Measurements from ENCODE around the gene ATP8A1.
"Not testable (repeated sequence)": the region's sequence is repeated elsewhere in the genome, so short reads cannot be mapped to it uniquely, and the experiment has no call there.

Gene ATP8A1

GRCh38 chr4:42656944-42657792, at the start of gene ATP8A1:
Gene ATP8A1 (minus strand): TSS chr4:42657105. CDS start chr4:42656873, 232 bp downstream.
- peak; percentile 94 for DNase-seq

DNA sequence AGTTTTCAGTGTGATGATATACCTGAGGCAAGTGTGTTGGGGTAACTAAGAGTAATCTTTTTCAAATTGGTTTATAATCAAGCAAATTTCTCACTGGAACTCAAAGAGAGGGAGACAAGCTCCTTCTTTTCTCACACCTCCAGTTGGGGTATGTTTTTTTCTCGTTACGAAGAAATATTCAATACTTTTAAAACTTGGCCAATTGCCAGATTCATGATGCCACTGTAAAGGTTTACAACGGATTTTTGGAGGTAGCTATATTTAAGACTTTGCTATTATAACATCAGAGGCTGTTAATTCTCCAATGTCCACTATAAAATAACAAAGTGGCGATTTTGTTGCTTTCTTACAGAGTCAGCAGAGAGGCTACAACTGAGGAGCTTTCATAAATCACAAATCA, 49.2 kb upstream of the ATP8A1 start:
- no peak for DNase-seq

- no peak for DNase-seq
Observed at GRCh38 chr4:42703813-42704212, 46.9 kb upstream of the ATP8A1 start.

GRCh38 chr4:42702895-42703294, 46.0 kb upstream of the ATP8A1 start:
- no peak for DNase-seq

DNA sequence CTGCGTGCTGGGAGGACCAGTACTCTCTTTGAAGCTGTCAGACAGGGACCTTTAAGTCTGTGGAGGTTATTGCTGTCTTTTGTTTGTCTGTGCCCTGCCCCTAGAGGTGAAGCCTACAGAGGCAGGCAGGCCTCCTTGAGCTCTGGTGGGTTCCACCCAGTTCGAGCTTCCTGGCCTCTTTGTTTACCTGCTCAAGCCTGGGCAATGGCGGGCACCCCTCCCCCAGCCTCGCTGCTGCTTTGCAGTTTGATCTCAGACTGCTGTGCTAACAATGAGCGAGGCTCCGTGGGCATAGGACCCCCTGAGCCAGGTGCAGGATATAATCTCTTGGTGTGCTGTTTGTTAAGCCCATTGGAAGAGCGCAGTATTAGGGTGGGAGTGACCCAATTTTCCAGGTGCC, 44.9 kb upstream of the ATP8A1 start:
- DNase-seq = not testable (repeated sequence)

GRCh38 chr4:42690537-42690936, 33.6 kb upstream of the ATP8A1 start:
- no peak for DNase-seq

- DNase-seq = no peak
Observed at GRCh38 chr4:42683393-42683792, 26.5 kb upstream of the ATP8A1 start.

- no peak for DNase-seq
Observed at GRCh38 chr4:42678512-42678911, 21.6 kb upstream of the ATP8A1 start.

- no peak for DNase-seq
Observed at GRCh38 chr4:42676066-42676951, 19.4 kb upstream of the ATP8A1 start.

- DNase-seq = no peak
Observed at GRCh38 chr4:42673082-42673425, 16.1 kb upstream of the ATP8A1 start.

DNA sequence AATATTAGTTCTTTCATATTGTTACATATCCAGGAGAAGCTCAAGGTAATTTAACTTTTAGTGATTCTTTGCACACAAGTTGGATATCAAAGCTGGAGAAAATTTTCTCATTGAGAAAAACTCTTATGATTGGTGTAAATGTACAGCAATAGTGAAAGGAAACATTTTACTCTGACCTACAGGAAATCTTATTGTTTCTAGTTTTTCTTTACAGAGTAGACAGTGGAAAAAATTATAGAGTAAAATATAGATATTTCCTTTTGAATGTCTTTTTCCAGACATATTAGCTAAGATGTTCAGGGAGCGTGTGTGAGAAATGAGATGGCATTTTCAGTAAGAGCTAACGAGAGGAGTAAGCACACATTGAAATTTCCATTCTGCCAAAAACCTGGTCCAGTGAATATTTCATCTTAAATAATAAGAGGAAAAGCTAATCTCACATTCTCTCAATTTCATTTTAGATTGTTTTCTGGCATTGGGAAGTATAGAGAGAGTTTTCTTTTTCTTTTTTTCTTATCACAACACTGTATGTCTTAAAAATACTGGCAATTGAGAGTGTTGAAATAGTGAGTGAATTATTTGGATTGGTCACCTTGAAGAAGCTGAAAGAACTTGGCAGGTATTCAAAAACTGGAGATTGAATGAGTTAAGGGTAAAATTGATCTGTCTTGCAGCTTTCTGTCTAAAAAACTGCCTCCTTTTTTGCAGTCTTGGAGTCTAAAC, 15.6 kb upstream of the ATP8A1 start:
- DNase-seq = no peak

DNA sequence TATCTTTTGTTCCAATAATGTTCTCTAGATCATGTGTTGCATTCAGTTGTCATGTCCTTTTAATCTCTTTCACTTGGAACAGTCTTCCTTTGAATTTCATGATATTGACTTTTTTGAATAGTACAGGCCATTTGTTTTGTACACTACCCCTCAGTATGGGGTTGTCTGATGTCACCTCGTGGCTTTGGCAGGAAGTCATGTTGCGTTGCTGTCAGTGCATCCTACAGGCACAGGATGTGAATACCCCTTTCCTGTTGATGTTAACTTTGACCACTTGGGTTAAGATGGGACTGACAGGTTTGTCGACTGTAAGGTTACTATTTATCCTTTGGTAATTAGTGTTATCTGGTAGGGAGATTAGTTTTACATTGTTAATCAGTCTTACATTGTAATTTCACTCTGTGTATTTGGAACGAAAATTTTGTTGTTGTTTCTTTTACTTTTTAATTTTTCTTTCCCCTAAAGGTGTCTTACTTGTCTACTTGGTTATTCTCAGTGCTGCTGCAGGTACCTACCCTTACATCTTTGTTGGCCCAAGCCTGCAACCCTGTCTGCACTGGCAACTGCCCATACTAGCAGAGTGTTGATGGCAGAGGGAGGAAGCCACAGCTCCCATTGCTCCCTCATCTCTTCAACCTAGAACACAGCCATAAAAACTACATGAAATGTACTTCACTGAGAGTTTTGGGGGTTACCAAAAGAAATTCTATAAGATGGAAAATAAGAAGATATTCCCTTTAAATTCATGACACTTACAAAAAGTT, 14.7 kb upstream of the ATP8A1 start:
- DNase-seq = no peak

GRCh38 chr4:42658261-42658660, 1.4 kb upstream of the ATP8A1 start:
- DNase-seq = no peak

GRCh38 chr4:42656679-42656943, 294 bp downstream of the ATP8A1 start:
- DNase-seq = no peak

DNA sequence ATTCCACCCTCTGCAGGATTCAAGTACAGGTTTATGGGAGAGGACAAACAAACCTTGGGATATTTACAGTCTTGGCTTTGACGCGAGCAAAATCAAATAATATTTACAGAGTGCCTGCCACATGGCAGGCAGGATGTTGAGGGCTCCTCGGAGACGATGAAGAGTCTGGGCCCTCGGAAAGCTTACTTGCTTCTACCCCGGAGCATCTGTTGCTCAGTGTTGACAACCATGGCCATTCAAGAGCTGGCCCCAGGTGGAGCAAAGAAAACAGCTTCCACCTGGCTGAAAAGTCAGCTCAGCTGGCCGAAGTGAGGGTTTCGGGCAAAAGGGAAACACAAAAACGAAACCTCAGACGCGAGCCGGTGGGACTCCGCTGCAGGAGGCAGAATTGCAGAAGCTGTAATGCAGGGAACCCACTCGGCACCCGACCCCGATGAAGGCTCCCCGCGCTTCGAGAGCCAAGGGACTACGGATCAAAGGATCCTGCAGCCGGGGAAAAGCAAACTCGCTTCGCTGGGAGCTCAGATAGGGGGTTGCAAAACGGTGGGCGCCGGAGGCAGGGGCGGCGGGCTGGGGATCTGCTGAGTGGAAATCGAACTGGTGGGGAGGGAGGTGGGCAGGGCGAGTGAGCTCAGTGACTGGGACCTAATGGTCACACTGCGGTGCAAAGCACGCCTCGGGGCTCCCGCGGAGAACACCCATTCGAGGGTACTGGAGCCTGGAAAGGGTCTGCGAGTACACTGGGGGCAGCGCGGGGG, 805 bp downstream of the ATP8A1 start:
- DNase-seq = peak; percentile 51

GRCh38 chr4:42655269-42655637, 1.7 kb downstream of the ATP8A1 start:
- DNase-seq = no peak

DNA sequence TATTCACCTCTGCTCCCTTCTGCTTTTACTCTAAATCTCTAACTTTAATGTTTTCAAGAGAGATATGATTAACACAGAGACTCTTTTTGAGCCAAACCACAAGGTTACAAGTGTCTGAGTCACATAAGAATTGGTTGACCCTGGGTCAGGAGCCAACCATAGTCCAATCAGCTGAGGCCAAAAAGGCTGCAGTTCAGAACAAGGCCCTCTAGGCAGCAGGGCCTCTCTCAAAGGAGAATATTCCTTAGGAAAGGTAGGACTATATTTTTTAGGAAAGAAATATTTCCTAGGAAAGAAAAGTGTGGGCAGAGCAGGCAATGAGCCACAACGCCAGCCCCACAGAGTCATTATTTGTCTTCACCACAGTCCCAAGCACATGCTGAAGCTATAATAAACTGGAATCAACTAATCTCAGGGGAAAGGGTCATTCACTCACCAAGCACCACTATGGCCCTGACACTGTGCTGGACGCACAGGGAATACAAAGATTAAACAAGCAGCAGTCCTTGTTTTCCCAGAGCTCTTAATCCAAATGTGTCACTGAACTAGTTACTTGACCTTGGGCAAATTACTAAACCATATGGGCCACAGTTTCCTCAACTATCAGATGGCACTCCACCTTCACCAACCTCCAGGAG, 2.2 kb downstream of the ATP8A1 start:
- no peak for DNase-seq

- DNase-seq = no peak
Observed at GRCh38 chr4:42653626-42654560, 3.0 kb downstream of the ATP8A1 start.

GRCh38 chr4:42652529-42653231, 4.2 kb downstream of the ATP8A1 start:
- not testable (repeated sequence) for DNase-seq

GRCh38 chr4:42649870-42650269, 7.0 kb downstream of the ATP8A1 start:
- no peak for DNase-seq

Data from right hindlimb (tissue), 1 donor.